Subcutaneous adipose tissue (tissue), 4 donors: ENCODE data around the gene DAPK1. TPM values are rescaled to one million over a fixed set of nuclear protein-coding genes. Genes with fewer than 3 reads are reported as not detected.

ENCODE experiments used
- total RNA-seq, 4 donors: library from RNA; depleted of rRNA; stranded (reverse); fragments of >200 nt; gene quantifications; one replicate each; pipeline ENCODE4 v1.1.0, GENCODE V29; 2016
- TF ChIP-seq, protein P1 (sequence below): fragments of 450-650 bp; IDR thresholded peaks from one replicate; pipeline ENCODE4 v1.5.1; 2016; ENCODE audit warnings: low read depth, mild to moderate bottlenecking, control low read depth, antibody characterized with exemption, moderate library complexity

DAPK1 gene
- total RNA-seq, 4 donors from 2014 or later = 29.5 to 63.2 (median 43.4) TPM

DNA sequence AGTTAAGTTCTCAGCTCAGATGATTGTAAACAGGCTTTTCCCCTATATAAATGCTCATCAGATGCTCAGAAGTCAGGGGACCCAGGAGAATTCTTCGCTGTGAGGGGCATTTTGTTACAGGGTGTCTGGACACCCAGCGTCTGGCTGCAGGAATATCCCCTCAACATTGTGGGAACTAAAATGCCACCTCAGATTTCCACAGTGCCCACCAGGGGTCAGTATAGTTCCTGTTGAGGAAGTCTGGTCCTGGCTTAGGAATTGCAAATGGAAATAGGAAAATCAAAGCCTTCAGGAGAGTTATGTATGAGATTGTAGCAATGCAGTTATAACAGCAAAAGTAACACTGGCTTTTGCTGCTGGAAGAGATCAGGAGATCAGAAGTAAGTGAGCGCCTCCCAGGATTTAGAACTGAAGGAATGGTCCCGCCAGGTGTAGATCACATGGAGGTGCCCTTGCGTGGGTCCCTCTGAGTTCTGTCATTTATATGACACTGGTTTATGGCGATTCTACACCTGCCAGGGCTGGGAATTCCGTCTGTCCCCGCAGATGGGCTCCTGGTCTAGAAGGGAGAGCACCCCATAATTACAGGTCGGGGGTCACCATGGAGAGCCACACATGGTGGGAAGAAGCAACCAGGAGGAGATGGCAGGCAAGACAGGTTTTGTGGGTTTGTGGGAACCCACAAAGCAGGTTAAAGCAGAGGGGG lies 181.1 kb downstream of the DAPK1 start:
- TF ChIP-seq, protein P1, sequence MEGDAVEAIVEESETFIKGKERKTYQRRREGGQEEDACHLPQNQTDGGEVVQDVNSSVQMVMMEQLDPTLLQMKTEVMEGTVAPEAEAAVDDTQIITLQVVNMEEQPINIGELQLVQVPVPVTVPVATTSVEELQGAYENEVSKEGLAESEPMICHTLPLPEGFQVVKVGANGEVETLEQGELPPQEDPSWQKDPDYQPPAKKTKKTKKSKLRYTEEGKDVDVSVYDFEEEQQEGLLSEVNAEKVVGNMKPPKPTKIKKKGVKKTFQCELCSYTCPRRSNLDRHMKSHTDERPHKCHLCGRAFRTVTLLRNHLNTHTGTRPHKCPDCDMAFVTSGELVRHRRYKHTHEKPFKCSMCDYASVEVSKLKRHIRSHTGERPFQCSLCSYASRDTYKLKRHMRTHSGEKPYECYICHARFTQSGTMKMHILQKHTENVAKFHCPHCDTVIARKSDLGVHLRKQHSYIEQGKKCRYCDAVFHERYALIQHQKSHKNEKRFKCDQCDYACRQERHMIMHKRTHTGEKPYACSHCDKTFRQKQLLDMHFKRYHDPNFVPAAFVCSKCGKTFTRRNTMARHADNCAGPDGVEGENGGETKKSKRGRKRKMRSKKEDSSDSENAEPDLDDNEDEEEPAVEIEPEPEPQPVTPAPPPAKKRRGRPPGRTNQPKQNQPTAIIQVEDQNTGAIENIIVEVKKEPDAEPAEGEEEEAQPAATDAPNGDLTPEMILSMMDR = no peak

DNA sequence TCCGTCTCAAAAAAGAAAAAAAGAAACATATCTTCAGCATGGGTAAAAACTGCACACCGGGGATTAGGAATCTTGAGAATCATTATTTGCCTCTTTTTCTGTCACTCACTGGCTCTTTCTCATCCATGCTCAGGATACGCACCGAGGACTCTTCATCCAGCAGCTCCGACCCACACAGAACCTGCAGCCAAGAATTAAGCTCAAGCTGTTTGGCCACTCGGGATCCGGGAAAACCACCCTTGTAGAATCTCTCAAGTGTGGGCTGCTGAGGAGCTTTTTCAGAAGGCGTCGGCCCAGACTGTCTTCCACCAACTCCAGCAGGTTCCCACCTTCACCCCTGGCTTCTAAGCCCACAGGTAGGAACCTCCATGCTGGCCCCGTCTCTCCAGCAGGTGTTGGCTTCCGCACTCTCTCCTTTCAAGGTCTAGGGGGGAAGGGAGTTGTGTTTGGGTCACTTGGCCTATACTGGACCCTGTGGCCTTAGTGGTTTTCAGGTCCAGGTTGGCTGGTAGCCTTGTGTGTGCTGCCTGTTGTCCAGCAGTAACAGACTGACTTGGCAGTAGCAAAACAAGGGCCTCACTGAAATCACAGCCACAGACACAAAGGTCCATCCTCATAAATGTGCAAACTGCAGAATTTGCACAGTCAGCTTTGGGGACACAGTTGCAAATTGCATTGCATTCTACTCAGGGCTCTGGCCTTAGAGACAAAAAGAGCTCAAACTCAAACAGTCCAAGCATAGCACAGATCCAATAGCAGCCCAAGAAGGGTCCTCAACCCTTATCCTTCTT lies 183.8 kb downstream of the DAPK1 start:
- TF ChIP-seq, protein P1 = no peak

DNA sequence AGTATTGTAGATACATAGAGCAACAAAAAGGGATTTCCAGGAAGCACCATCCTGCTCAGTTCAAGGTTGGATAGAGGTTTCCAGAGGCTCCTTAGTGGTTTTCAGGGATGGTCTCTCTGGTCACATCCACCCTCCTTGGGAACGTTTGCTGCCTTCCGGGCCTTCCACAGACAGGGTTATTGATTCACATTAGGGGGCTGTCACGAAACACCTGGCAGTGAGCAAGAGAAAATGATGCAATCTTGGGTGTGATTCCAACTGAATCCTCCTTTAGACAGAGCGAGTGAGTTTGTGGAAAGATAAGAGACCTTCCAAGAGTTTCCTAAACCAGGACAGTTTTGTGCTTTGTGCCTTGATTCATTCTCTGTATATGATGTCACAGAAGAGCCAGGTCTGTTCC lies 184.4 kb downstream of the DAPK1 start:
- TF ChIP-seq, protein P1 = no peak

DNA sequence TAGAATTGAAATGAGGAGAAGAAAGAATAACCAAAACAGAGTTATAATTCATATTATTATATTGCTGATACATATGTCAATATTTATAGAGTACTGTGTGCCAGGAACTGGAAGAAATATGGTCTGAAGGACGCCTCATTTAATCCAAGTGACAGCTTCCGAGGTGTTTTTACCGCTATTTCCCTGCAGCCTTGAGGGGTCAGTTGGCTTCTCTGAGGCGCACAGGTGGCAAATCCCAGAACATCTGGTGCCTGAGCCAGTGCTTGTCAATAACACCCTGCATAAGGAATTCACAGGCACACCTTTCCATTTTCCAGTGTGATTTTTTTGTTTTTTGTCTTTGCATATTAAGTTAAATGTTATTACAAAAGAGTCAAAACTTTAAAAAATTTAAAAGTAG lies 185.0 kb downstream of the DAPK1 start:
- TF ChIP-seq, protein P1 = no peak

DNA sequence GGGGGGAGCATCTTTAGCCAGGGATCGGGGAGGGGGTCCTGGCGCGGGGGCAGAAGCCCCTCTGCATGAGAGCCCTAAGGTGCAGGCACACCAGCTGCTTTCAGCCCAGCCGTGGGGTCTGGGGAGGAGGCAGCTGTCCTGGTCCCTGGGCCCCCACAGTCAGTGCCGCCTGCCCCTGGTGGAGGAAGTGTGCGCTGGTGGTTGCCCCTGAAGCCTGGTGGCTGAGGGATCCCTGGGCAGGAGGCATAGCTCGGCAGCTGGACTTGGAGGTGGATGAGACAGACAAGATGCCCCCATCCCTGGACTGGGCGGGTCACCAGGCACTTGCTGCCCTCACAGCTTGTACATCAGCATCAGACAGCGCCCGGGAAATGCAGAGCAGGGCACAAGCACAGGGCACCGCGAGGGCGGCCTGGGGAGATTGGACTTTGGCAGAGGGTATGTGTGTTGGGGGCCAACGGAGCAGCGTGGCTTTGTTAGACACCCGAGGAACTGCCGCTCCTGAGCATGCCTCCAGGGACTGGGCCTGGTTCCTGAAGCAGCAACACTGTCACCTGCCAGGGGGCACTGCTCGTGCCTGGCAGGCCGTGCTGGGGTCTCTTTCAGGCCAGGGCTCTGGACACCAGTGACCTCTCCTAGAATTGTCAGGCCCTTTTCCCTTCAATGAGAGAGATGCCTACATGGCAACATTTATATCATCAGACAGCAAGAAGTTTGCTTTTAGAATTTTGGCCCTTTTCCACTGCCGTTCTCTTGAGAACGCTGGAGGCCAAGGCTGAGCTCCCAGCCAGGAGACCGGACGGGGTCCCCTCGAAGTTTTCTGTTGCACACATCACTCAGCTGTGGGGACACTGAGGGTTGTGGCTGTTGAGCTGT lies 186.3 kb downstream of the DAPK1 start:
- TF ChIP-seq, protein P1 = no peak

DNA sequence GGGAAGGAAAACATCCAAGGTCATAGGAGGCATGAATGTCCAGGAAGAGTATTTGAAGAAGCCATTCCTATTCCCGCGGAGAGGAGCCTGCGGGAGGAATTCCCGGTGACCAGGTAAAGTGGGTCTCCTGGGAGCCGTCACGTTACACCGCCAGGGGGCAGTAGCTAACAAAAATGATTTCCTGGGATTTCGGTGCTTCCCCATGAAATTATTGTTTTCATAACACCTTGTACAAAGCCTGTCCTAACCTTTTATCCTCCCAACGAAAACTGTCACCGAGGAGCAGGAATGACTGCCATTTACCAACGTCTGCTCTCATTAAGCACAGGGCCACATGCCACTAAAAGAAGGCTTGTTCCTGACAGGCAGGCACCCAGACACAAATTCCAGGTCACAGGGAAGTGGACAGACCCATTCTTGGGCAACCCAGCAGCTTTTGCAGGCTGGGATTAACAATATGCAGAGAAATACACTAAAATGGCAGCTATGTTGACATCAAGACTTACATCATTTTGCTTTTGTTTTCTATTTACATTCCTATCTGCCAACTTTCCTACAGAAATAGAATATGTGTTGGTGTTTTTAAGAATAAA lies 187.1 kb downstream of the DAPK1 start:
- TF ChIP-seq, protein P1 = no peak
